Loucy (cell line): ENCODE results near the gene IFT122.
"Not testable (repeated sequence)": the region's sequence is repeated elsewhere in the genome, so short reads cannot be mapped to it uniquely, and the experiment has no call there.

Experiments
- H2AFZ ChIP-seq: fragments of 200-600 bp; sonication (generic); 2 replicates; pipeline ENCODE4 v1.6.0; 2016; ENCODE audit warnings: antibody characterized with exemption, mild to moderate bottlenecking, low read length, moderate library complexity
- H3F3A ChIP-seq: fragments of 200-600 bp; 2 replicates; pipeline ENCODE4 v1.6.0; 2016; ENCODE audit warnings: antibody characterized with exemption, low read depth, mild to moderate bottlenecking
- H3K27me3 ChIP-seq: fragments of 200-600 bp; sonication (generic); 2 replicates; pipeline ENCODE4 v1.6.1; 2014; ENCODE audit warnings: low read length, mild to moderate bottlenecking; ENCODE audit not compliant: insufficient read depth, poor library complexity, severe bottlenecking
- H3K36me3 ChIP-seq: fragments of 200-600 bp; sonication (generic); 2 replicates; pipeline ENCODE4 v1.6.1; 2016; ENCODE audit warnings: low read length; ENCODE audit not compliant: insufficient read depth
- H3K4me1 ChIP-seq: fragments of 200-600 bp; sonication (generic); 2 replicates; pipeline ENCODE4 v1.5.1; 2014; ENCODE audit warnings: low read length, mild to moderate bottlenecking; ENCODE audit not compliant: insufficient read depth, poor library complexity, severe bottlenecking
- H3K4me2 ChIP-seq: fragments of 200-600 bp; sonication (generic); 2 replicates; pipeline ENCODE4 v1.6.0; 2014; ENCODE audit warnings: antibody characterized with exemption, low read length, low read depth, mild to moderate bottlenecking; ENCODE audit not compliant: poor library complexity, severe bottlenecking
- H3K4me3 ChIP-seq: fragments of 200-600 bp; sonication (generic); 2 replicates; pipeline ENCODE4 v1.5.1; 2014; ENCODE audit warnings: low read length, mild to moderate bottlenecking, mixed read lengths; ENCODE audit not compliant: poor library complexity, severe bottlenecking
- H3K79me2 ChIP-seq: fragments of 200-600 bp; sonication (generic); 2 replicates; pipeline ENCODE4 v1.6.1; 2014; ENCODE audit warnings: low read length; ENCODE audit not compliant: insufficient read depth
- H3K9ac ChIP-seq: fragments of 200-600 bp; sonication (generic); 2 replicates; pipeline ENCODE4 v1.6.0; 2014; ENCODE audit warnings: mild to moderate bottlenecking, low read depth, low read length, moderate library complexity; ENCODE audit not compliant: poor library complexity, severe bottlenecking
- H3K9me2 ChIP-seq: fragments of 200-600 bp; sonication (generic); replicated peaks from 2 replicates; pipeline ENCODE4 v1.6.1; 2016; ENCODE audit warnings: low read depth, low read length, mixed read lengths
- H3K9me3 ChIP-seq: fragments of 200-600 bp; sonication (generic); 2 replicates; pipeline ENCODE4 v1.6.1; 2014; ENCODE audit warnings: mild to moderate bottlenecking, antibody characterized with exemption, low read length, low read depth; ENCODE audit not compliant: insufficient read depth
- H4K20me1 ChIP-seq: fragments of 200-600 bp; sonication (generic); 2 replicates; pipeline ENCODE4 v1.6.0; 2014; ENCODE audit warnings: antibody characterized with exemption, low read length, mild to moderate bottlenecking; ENCODE audit not compliant: insufficient read depth, poor library complexity, severe bottlenecking
- CTCF ChIP-seq: fragments of 200-600 bp; sonication (generic); conservative IDR thresholded peaks from 2 replicates; pipeline ENCODE4 v1.5.1; 2014; ENCODE audit warnings: mild to moderate bottlenecking, antibody characterized with exemption, low read length
- EZH2phosphoT487 ChIP-seq: fragments of 200-600 bp; IDR thresholded peaks from 2 replicates; pipeline ENCODE4 v1.6.1; 2018; ENCODE audit warnings: antibody characterized with exemption, mild to moderate bottlenecking, moderate library complexity, borderline replicate concordance

IFT122 gene

GRCh38 chr3:129474984-129475804 lies 35.2 kb downstream of the IFT122 start:
- H3K9me2 ChIP-seq, result no peaks in the 10 kb centered on the region
- H3K4me1 ChIP-seq, result peaks cover 7% of the 10 kb centered on the region
- H3K36me3 ChIP-seq, result peaks cover 26% of the 10 kb centered on the region; the same call in 1 of the 2 replicates
- H3K4me2 ChIP-seq, result no peak overlapping the region
- no peaks in the 10 kb centered on the region for H3K9me3 ChIP-seq
- no peaks in the 10 kb centered on the region for H3F3A ChIP-seq
- no peak overlapping the region for H3K9ac ChIP-seq
- no peaks in the 10 kb centered on the region for H4K20me1 ChIP-seq
- H3K27me3 ChIP-seq, result no peaks in the 10 kb centered on the region
- no peak for TF ChIP-seq CTCF
- TF ChIP-seq EZH2phosphoT487, result no peak
- H3K4me3 ChIP-seq, result no peak overlapping the region
- no peaks in the 10 kb centered on the region for H3K79me2 ChIP-seq
- no peak overlapping the region for H2AFZ ChIP-seq

GRCh38 chr3:129475863-129476262 lies 35.8 kb downstream of the IFT122 start:
- H2AFZ ChIP-seq, result no peak overlapping the region
- H3K9me2 ChIP-seq, result no peaks in the 10 kb centered on the region
- no peaks in the 10 kb centered on the region for H3K79me2 ChIP-seq
- no peaks in the 10 kb centered on the region for H3K9me3 ChIP-seq
- no peaks in the 10 kb centered on the region for H3F3A ChIP-seq
- H3K9ac ChIP-seq, result no peak overlapping the region
- H3K4me2 ChIP-seq, result no peak overlapping the region
- peaks cover 26% of the 10 kb centered on the region; the same call in 1 of the 2 replicates for H3K36me3 ChIP-seq
- H3K27me3 ChIP-seq, result no peaks in the 10 kb centered on the region
- peaks cover 7% of the 10 kb centered on the region for H3K4me1 ChIP-seq
- TF ChIP-seq EZH2phosphoT487, result no peak
- no peak for TF ChIP-seq CTCF
- no peaks in the 10 kb centered on the region for H4K20me1 ChIP-seq
- no peak overlapping the region for H3K4me3 ChIP-seq

GRCh38 chr3:129476586-129476985 lies 36.6 kb downstream of the IFT122 start:
- Histone ChIP-seq H3K4me1 (peaks cover 1% of the 10 kb centered on the region), H3K79me2 (no peaks in the 10 kb centered on the region)

GRCh38 chr3:129481225-129481765 lies 41.3 kb downstream of the IFT122 start:
- H3K4me3 ChIP-seq, H3K9me3 ChIP-seq, H3F3A ChIP-seq, H3K4me1 ChIP-seq, H2AFZ ChIP-seq, H3K4me2 ChIP-seq, H3K79me2 ChIP-seq, H3K9ac ChIP-seq, H3K27me3 ChIP-seq, H3K9me2 ChIP-seq, H4K20me1 ChIP-seq: not testable (repeated sequence)
- H3K36me3 ChIP-seq, result peaks cover 40% of the 10 kb centered on the region; the same call in 1 of the 2 replicates

More at GRCh38 chr3:129476586-129476985, 36.6 kb downstream of the IFT122 start:
- H2AFZ ChIP-seq, result no peak overlapping the region
- H3K27me3 ChIP-seq, result no peaks in the 10 kb centered on the region
- H3K36me3 ChIP-seq, result peaks cover 28% of the 10 kb centered on the region; the same call in 1 of the 2 replicates
- H4K20me1 ChIP-seq, result no peaks in the 10 kb centered on the region
- no peaks in the 10 kb centered on the region for H3K9me2 ChIP-seq
- H3K9me3 ChIP-seq, result no peaks in the 10 kb centered on the region
- no peak overlapping the region for H3K9ac ChIP-seq
- H3F3A ChIP-seq, result no peaks in the 10 kb centered on the region
- no peak overlapping the region for H3K4me2 ChIP-seq
- H3K4me3 ChIP-seq, result no peak overlapping the region
- no peak for TF ChIP-seq CTCF
- TF ChIP-seq EZH2phosphoT487, result no peak
